HepG2 (cell line): ENCODE data around the gene CLIC4. TPM values are rescaled to one million over a fixed set of nuclear protein-coding genes. Genes with fewer than 3 reads are reported as not detected.
"Not testable (repeated sequence)": the region's sequence is repeated elsewhere in the genome, so short reads cannot be mapped to it uniquely, and the experiment has no call there.

Experiments used
- ATAC-seq: fragments of 200-7000 bp; cut with Tn5 transposase; 3 replicates; pipeline ENCODE4 v1.9.1; 2020; ENCODE audit warnings: mild to moderate bottlenecking, moderate library complexity
- BruUV-seq: library from RNA; stranded (reverse); fragments of 400-500 nt; replicated peaks from 2 replicates; lab custom pipeline; 2021; lab: Mats Ljungman, UMichigan
- CTCF ChIA-PET: fragments of 300-600 bp; formaldehyde crosslinking; extraction: SDS; loops from one replicate; lab custom pipeline; 2021; ENCODE audit warnings: low total read pairs, inconsistent platforms, low intra/inter-chr PET ratio; lab: Yijun Ruan, JAX
- POLR2A ChIA-PET: fragments of 350-600 bp; sonication (Branson Sonifier 250); formaldehyde crosslinking; loops from one replicate; lab custom pipeline; 2020; ENCODE audit warnings: antibody characterized with exemption, inconsistent platforms; lab: Yijun Ruan, JAX
- DNase-seq: peaks from one replicate; pipeline ENCODE4 v3.0.0-alpha.2; 2015; ENCODE audit warnings: low spot score
- FAIRE-seq: peaks from 3 replicates; lab custom pipeline; 2011; peaks lifted over from hg19 to GRCh38; lab: Jason Lieb, UNC
- H2AFZ ChIP-seq: one replicate; pipeline ENCODE4 v1.6.1; 2011; ENCODE audit warnings: low read length, inconsistent platforms
- H3K27ac ChIP-seq: fragments of 300-600 bp; 3 replicates; pipeline ENCODE4 v1.8.0; 2011; ENCODE audit warnings: mixed run types, mild to moderate bottlenecking, mixed read lengths, low read length, inconsistent platforms; ENCODE audit not compliant: insufficient read depth; ENCODE audit errors: extremely low read length
- H3K27me3 ChIP-seq, 2 experiments: fragments of 200-600 bp in 1 of 2; 2 replicates in 1 of 2; 3 replicates in 1 of 2; pipeline versions ENCODE4 v1.6.0 to v1.8.0; 2011; ENCODE audit warnings: low read length in 2 of 2, mild to moderate bottlenecking in 2 of 2, moderate library complexity in 2 of 2, inconsistent platforms in 1 of 2; ENCODE audit not compliant: insufficient read depth in 2 of 2, control insufficient read depth in 1 of 2
- H3K36me3 ChIP-seq, 2 experiments: fragments of 200-600 bp in 1 of 2; replicated peaks in 1 of 2; 2 replicates in 1 of 2; 3 replicates in 1 of 2; pipeline versions ENCODE4 v1.5.1 to v1.8.0; 2011; ENCODE audit warnings: low read length in 2 of 2, inconsistent platforms in 1 of 2; ENCODE audit not compliant: insufficient read depth in 2 of 2, control insufficient read depth in 1 of 2
- H3K4me1 ChIP-seq: 2 replicates; pipeline ENCODE4 v1.5.1; 2012; ENCODE audit warnings: low read length, inconsistent platforms; ENCODE audit not compliant: insufficient read depth
- H3K4me2 ChIP-seq: 2 replicates; pipeline ENCODE4 v1.6.0; 2011; ENCODE audit warnings: low read depth, low read length, inconsistent platforms
- H3K4me3 ChIP-seq, 3 experiments: fragments of 200-600 bp in 1 of 3; sonication (generic), shearing (Covaris generic) in 1 of 3; replicated peaks in 1 of 3; 2 replicates each; pipeline ENCODE4 v1.5.1; 2011 to 2016; ENCODE audit warnings: low read length in 3 of 3, inconsistent platforms in 2 of 3, low read depth in 2 of 3, mild to moderate bottlenecking in 2 of 3, control low read depth in 1 of 3, mixed read lengths in 1 of 3; ENCODE audit not compliant: insufficient read depth in 1 of 3
- H3K79me2 ChIP-seq: one replicate; pipeline ENCODE4 v1.6.1; 2011; ENCODE audit warnings: low read length, inconsistent platforms; ENCODE audit not compliant: insufficient read depth
- H3K9ac ChIP-seq: 2 replicates; pipeline ENCODE4 v1.6.0; 2011; ENCODE audit warnings: mild to moderate bottlenecking, low read depth, low read length, inconsistent platforms; ENCODE audit not compliant: insufficient read depth
- H3K9me3 ChIP-seq: 2 replicates; pipeline ENCODE4 v1.5.1; 2012; ENCODE audit warnings: mild to moderate bottlenecking, low read length
- H4K20me1 ChIP-seq: 2 replicates; pipeline ENCODE4 v1.6.0; 2011; ENCODE audit warnings: inconsistent platforms, mild to moderate bottlenecking, low read length, moderate library complexity; ENCODE audit not compliant: insufficient read depth
- CAMTA2 ChIP-seq: sonication (generic); formaldehyde crosslinking; IDR thresholded peaks from 2 replicates; pipeline ENCODE4 v1.4.0; 2020; ENCODE audit warnings: mild to moderate bottlenecking, missing genetic modification reagents, borderline replicate concordance
- MAFF ChIP-seq: IDR thresholded peaks from 2 replicates; pipeline ENCODE4 v1.6.1; 2011; ENCODE audit warnings: low read depth, low read length, improper control_type of control experiment
- MAFK ChIP-seq, 2 experiments: IDR thresholded peaks in 1 of 2; conservative IDR thresholded peaks in 1 of 2; 2 replicates each; pipeline ENCODE4 v1.6.1; 2011; ENCODE audit warnings: improper control_type of control experiment in 2 of 2, low read length in 2 of 2
- MXD1 ChIP-seq: sonication (generic); formaldehyde crosslinking; IDR thresholded peaks from 2 replicates; pipeline ENCODE4 v1.4.0; 2020; ENCODE audit warnings: mild to moderate bottlenecking, missing genetic modification reagents
- NFYB ChIP-seq: sonication (generic); formaldehyde crosslinking; IDR thresholded peaks from 2 replicates; pipeline ENCODE4 v1.4.0; 2020; ENCODE audit warnings: missing genetic modification reagents
- NFYC ChIP-seq: IDR thresholded peaks from 2 replicates; pipeline ENCODE4 v1.6.1; 2016; ENCODE audit warnings: missing genetic modification reagents, missing compliant biosample characterization
- POGZ ChIP-seq: sonication (generic); formaldehyde crosslinking; IDR thresholded peaks from 2 replicates; pipeline ENCODE4 v1.4.0; 2020; ENCODE audit warnings: mild to moderate bottlenecking, missing genetic modification reagents
- ZMYM4 ChIP-seq: sonication (generic); formaldehyde crosslinking; IDR thresholded peaks from 2 replicates; pipeline ENCODE4 v1.8.1; 2023; ENCODE audit warnings: mild to moderate bottlenecking, missing genetic modification reagents
- ZNF770 ChIP-seq: sonication (generic); formaldehyde crosslinking; IDR thresholded peaks from 2 replicates; pipeline ENCODE4 v1.5.0; 2020; ENCODE audit warnings: mild to moderate bottlenecking, missing genetic modification reagents
- WGBS: methylation state at CpG from one replicate; pipeline ENCODE4 v1.1.6; 2017; ENCODE audit warnings: low lambda C conversion rate; 5-methylcytosine and 5-hydroxymethylcytosine counted together
- in situ Hi-C: cut with HindIII; loops from 2 replicates; pipeline ENCODE4 v1.10.0; 2017; ENCODE audit warnings: low pct_unique_long_range_greater_than_20kb; ENCODE audit not compliant: extremely low pct_ligation_motif_present
- intact Hi-C: fragments of 100-400 bp; cut with micrococcal nuclease; formaldehyde crosslinking; loops from one replicate; pipeline ENCODE4 v1.10.0; 2022; ENCODE audit not compliant: unreplicated experiment
- polyA plus RNA-seq, 8 experiments: library from polyadenylated mRNA; depleted of rRNA in 3 of 8; stranded (reverse) in 7 of 8; unstranded in 1 of 8; fragments of >200 nt; fragmentation: Illumina TruSeq in 4 of 8; extraction: Trizol in 4 of 8; gene quantifications; 2 replicates each; pipeline versions ENCODE4 v1.2.1 to v1.2.3, GENCODE V29; 2011 to 2016; ENCODE audit warnings: low read depth in 4 of 8, missing spikeins in 1 of 8, mixed read lengths in 1 of 8; ENCODE audit not compliant: insufficient read depth in 1 of 8
- total RNA-seq, 5 experiments: library from RNA; depleted of rRNA; stranded (reverse); fragments of >200 nt; fragmentation: Illumina TruSeq; extraction: Trizol; gene quantifications; 2 replicates each; pipeline ENCODE4 v1.2.3, GENCODE V29; 2016; ENCODE audit warnings: low read depth in 1 of 5

The CLIC4 gene
- total and polyA plus RNA-seq, 2 of the 13 experiments (the other 11 are each of a cell fraction or from before 2014, with no cell fraction given): 23.3 to 77.4 TPM

DNA sequence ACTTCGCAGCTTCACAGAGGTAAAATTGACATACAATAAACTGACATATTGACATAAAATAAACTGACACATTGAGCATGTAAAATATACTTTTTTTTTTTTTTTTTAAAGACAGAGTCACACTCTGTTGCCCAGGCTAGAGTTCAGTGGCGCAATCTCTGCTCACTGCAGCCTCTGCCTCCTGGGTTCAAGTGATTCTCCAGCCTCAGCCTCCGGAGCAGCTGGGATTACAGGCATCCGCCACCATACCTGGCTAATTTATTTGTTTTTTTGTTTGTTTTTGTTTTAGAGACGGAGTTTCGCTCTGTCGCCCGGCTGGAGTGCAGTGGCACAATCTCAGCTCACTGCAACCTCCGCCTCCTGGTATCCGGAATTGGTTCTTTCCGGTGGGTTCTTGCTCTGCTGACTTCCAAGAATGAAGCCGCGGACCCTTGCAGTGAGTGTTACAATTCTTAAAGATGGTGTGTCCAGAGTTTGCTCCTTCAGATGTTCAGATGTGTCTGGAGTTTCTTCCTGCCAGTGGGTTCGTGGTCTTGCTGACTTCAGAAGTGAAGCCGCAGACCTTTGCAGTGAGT, 48.4 kb upstream of the CLIC4 start:
- Histone ChIP-seq H3K36me3 (no peaks in the 10 kb centered on the region), H3K4me3 (no peak overlapping the region), H3K79me2 (no peaks in the 10 kb centered on the region), H3K27me3 (peaks cover 2 to 4% of the 10 kb centered on the region in 2 experiments; a peak in 2 of 5 replicates), H3K9me3 (no peaks in the 10 kb centered on the region), H3K4me2 (no peak overlapping the region), H2AFZ (no peak overlapping the region), H4K20me1 (no peaks in the 10 kb centered on the region), H3K4me1 (peaks cover 54% of the 10 kb centered on the region), H3K9ac (no peak overlapping the region), H3K27ac (no peak overlapping the region)
- in situ Hi-C loops: no loop called here
- ChIA-PET CTCF (no interaction called here), POLR2A (interaction anchor here (1.9 to 3.2 kb wide), 2 partner anchors 28 to 49 kb away, joined by 5 to 10 read pairs; partner anchors contain the start of gene CLIC4)
- no TSS peak for BruUV-seq
- intact Hi-C loops: no loop called here
- FAIRE-seq: no peak
- no peak for ATAC-seq
- no peak for DNase-seq
- TF ChIP-seq CAMTA2 (CRISPR knock-in tag) (no peak), ZNF770 (CRISPR knock-in tag) (peak; percentile 64; the same call in 1 of the 2 replicates), MXD1 (CRISPR knock-in tag) (no peak)
- 57% methylated on average over 15 of the region's 15 CpGs for WGBS

DNA sequence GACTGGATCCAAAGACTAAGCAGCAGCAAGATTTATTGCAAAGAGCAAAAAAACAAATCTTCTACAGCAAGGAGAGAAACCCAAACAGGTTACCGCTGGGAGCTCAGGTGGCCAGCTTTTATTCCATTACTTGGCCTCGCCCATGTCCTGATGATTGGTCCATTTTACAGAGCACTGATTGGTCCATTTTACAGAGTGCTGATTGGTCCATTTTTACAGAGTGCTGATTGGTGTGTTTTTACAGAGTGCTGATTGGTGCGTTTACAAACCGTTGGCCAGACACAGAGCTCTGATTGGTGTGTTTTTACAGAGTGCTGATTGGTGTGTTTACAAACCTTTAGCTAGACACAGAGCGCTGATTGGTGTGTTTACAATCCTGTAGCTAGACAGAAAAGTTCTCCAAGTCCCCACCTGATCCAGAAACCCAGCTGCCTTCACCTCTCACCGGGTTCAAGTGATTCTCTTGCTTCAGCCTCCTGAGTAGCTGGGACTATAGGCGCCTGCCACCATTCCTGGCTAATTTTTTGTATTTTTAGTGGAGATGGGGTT, 47.7 kb upstream of the CLIC4 start:
- FAIRE-seq: not testable (repeated sequence)

More for the DNA sequence above, 47.7 kb upstream of the CLIC4 start:
- POLR2A ChIA-PET: interaction anchor here (1.9 to 3.2 kb wide), 2 partner anchors 27 to 48 kb away, joined by 5 to 10 read pairs; partner anchors contain the start of gene CLIC4
- H4K20me1 ChIP-seq, H3K4me2 ChIP-seq, H3K27me3 ChIP-seq, H3K36me3 ChIP-seq, H3K9ac ChIP-seq, H3K79me2 ChIP-seq, H3K4me3 ChIP-seq, BruUV-seq, intact Hi-C loops, H2AFZ ChIP-seq, H3K27ac ChIP-seq, CTCF ChIA-PET: not testable (repeated sequence)
- WGBS: 77% methylated on average over 5 of the region's 7 CpGs
- peaks cover 60% of the 10 kb centered on the region for H3K4me1 ChIP-seq
- peak; percentile 67 for TF ChIP-seq NFYC
- 0 out of 2 replicates have a peak, but pooled peaks have one; percentile 14 for TF ChIP-seq MAFF
- peak; percentile 68 for TF ChIP-seq NFYB (CRISPR knock-in tag)
- peak in 1 of 2 experiments; percentile 16; a peak in 1 of 4 replicates for TF ChIP-seq MAFK (conservative IDR thresholded peaks at IDR 0.05 in 1 of 2, IDR thresholded peaks at IDR 0.05 in 1 of 2; ENCODE audit: low read length in 2 of 2)
- TF ChIP-seq POGZ (CRISPR knock-in tag): 0 out of 2 replicates have a peak, but pooled peaks have one; percentile 17
- TF ChIP-seq ZMYM4 (CRISPR knock-in tag): peak; percentile 56; the same call in 1 of the 2 replicates
- TF ChIP-seq, all 625 proteins: peak for 6; not testable (repeated sequence) for 619
- DNase-seq, in situ Hi-C loops, ATAC-seq, H3K9me3 ChIP-seq: not testable (repeated sequence)
